Measurements from ENCODE around the gene RELA. TPM values are rescaled to one million over a fixed set of nuclear protein-coding genes. Genes with fewer than 3 reads are reported as not detected.

The RELA gene
- total and polyA plus RNA-seq, 10 of the 15 experiments (the other 5 are each of a cell fraction or from before 2014, with no cell fraction given): 5.1 to 56.4 (median 34.2) TPM

DNA sequence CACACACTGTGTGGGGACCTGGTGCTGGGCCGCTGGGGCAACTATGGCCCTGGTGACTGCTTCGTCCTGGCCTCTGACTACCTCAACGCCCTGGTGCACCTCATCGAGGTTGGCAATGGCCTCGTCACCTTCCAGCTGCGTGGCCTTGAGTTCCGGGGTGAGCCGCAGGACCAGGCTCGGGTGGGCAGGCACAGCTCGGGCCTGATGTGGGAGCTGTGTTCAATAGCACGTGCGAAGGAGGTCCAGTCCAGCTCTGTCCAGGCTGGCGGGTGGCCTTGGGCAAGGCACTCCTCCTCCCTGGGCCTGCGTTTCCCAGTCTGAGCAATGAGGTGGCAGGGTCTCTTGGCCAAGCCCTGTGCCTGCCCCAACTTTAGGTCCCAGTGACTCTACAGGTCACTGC is 33.1 kb downstream of the RELA start:
- no peaks in the 10 kb centered on the region for H3K79me2 ChIP-seq (ENCODE audit: control insufficient read depth, insufficient read depth, low read length)
- H3K36me3 ChIP-seq (ENCODE audit: control insufficient read depth in 2 of 2, insufficient read depth in 2 of 2, low read length in 1 of 2): peaks cover 32 to 42% of the 10 kb centered on the region in 2 experiments
- in situ Hi-C loops (cut with MboI) (no loop called here), intact Hi-C loops (cut with micrococcal nuclease; ENCODE audit: unreplicated experiment) (loop anchor here (5.0 kb wide), 1 partner anchor 78 kb away; no protein-coding TSS in a partner anchor)
- no peak overlapping the region for H3K27ac ChIP-seq (ENCODE audit: control insufficient read depth, insufficient read depth)
- BruUV-seq (replicated peaks): no TSS peak
- DNase-seq (ENCODE audit: low read depth, low spot score): no peak
- no peak overlapping the region for H2AFZ ChIP-seq (ENCODE audit: control insufficient read depth, low read depth, low read length)
- ChIA-PET CTCF (interaction anchor here (0.5 kb wide), 1 partner anchor 255 kb away, joined by 3 read pairs; no protein-coding TSS in a partner anchor), SMC1A (ENCODE audit: uncharacterized antibody, unreplicated experiment) (no interaction called here), RAD21 (ENCODE audit: unreplicated experiment) (no interaction called here), POLR2A (no interaction called here)
- WGBS (ENCODE audit: insufficient coverage, insufficient replicate concordance, low lambda C conversion rate, missing lambda C conversion rate): 98% methylated on average over 14 of the region's 14 CpGs
- no peak for ATAC-seq
- no peaks in the 10 kb centered on the region for H3K4me1 ChIP-seq (ENCODE audit: control insufficient read depth, insufficient read depth, low read length)
- no peak overlapping the region for H3K4me3 ChIP-seq
- no peaks in the 10 kb centered on the region for H3K9me3 ChIP-seq (replicated peaks; ENCODE audit: control insufficient read depth, insufficient read depth, low read length)
- H4K20me1 ChIP-seq (ENCODE audit: control insufficient read depth, insufficient read depth): no peaks in the 10 kb centered on the region
- H3K4me2 ChIP-seq (ENCODE audit: control insufficient read depth, insufficient read depth): no peak overlapping the region
- H3K9ac ChIP-seq (ENCODE audit: control insufficient read depth, insufficient read depth, low read length): no peak overlapping the region
- FAIRE-seq: no peak
- H3K27me3 ChIP-seq (replicated peaks in 1 of 2; ENCODE audit: control insufficient read depth in 2 of 2, insufficient read depth in 2 of 2, low read length in 1 of 2): no peaks in the 10 kb centered on the region
- TF ChIP-seq, protein P1, sequence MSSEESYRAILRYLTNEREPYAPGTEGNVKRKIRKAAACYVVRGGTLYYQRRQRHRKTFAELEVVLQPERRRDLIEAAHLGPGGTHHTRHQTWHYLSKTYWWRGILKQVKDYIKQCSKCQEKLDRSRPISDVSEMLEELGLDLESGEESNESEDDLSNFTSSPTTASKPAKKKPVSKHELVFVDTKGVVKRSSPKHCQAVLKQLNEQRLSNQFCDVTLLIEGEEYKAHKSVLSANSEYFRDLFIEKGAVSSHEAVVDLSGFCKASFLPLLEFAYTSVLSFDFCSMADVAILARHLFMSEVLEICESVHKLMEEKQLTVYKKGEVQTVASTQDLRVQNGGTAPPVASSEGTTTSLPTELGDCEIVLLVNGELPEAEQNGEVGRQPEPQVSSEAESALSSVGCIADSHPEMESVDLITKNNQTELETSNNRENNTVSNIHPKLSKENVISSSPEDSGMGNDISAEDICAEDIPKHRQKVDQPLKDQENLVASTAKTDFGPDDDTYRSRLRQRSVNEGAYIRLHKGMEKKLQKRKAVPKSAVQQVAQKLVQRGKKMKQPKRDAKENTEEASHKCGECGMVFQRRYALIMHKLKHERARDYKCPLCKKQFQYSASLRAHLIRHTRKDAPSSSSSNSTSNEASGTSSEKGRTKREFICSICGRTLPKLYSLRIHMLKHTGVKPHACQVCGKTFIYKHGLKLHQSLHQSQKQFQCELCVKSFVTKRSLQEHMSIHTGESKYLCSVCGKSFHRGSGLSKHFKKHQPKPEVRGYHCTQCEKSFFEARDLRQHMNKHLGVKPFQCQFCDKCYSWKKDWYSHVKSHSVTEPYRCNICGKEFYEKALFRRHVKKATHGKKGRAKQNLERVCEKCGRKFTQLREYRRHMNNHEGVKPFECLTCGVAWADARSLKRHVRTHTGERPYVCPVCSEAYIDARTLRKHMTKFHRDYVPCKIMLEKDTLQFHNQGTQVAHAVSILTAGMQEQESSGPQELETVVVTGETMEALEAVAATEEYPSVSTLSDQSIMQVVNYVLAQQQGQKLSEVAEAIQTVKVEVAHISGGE (CRISPR knock-in tag; IDR thresholded peaks at IDR 0.05): no peak
- TF ChIP-seq ZNF24 (IDR thresholded peaks at IDR 0.05) (no peak), TAF1 (IDR thresholded peaks at IDR 0.05; ENCODE audit: borderline replicate concordance, low read depth, low read length) (no peak), SUPT20H (IDR thresholded peaks at IDR 0.05; ENCODE audit: borderline replicate concordance, control insufficient read depth, low read depth, low read length) (no peak), BRCA1 (IDR thresholded peaks at IDR 0.05; ENCODE audit: low read depth, low read length) (no peak), ZBED1 (IDR thresholded peaks at IDR 0.05; ENCODE audit: borderline replicate concordance) (no peak), POLR2AphosphoS5 (IDR thresholded peaks at IDR 0.05; ENCODE audit: low read length) (no peak)
- TF ChIP-seq, protein P2, sequence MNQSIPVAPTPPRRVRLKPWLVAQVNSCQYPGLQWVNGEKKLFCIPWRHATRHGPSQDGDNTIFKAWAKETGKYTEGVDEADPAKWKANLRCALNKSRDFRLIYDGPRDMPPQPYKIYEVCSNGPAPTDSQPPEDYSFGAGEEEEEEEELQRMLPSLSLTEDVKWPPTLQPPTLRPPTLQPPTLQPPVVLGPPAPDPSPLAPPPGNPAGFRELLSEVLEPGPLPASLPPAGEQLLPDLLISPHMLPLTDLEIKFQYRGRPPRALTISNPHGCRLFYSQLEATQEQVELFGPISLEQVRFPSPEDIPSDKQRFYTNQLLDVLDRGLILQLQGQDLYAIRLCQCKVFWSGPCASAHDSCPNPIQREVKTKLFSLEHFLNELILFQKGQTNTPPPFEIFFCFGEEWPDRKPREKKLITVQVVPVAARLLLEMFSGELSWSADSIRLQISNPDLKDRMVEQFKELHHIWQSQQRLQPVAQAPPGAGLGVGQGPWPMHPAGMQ (IDR thresholded peaks at IDR 0.05; ENCODE audit: borderline replicate concordance): no peak
- TF ChIP-seq, protein P3, sequence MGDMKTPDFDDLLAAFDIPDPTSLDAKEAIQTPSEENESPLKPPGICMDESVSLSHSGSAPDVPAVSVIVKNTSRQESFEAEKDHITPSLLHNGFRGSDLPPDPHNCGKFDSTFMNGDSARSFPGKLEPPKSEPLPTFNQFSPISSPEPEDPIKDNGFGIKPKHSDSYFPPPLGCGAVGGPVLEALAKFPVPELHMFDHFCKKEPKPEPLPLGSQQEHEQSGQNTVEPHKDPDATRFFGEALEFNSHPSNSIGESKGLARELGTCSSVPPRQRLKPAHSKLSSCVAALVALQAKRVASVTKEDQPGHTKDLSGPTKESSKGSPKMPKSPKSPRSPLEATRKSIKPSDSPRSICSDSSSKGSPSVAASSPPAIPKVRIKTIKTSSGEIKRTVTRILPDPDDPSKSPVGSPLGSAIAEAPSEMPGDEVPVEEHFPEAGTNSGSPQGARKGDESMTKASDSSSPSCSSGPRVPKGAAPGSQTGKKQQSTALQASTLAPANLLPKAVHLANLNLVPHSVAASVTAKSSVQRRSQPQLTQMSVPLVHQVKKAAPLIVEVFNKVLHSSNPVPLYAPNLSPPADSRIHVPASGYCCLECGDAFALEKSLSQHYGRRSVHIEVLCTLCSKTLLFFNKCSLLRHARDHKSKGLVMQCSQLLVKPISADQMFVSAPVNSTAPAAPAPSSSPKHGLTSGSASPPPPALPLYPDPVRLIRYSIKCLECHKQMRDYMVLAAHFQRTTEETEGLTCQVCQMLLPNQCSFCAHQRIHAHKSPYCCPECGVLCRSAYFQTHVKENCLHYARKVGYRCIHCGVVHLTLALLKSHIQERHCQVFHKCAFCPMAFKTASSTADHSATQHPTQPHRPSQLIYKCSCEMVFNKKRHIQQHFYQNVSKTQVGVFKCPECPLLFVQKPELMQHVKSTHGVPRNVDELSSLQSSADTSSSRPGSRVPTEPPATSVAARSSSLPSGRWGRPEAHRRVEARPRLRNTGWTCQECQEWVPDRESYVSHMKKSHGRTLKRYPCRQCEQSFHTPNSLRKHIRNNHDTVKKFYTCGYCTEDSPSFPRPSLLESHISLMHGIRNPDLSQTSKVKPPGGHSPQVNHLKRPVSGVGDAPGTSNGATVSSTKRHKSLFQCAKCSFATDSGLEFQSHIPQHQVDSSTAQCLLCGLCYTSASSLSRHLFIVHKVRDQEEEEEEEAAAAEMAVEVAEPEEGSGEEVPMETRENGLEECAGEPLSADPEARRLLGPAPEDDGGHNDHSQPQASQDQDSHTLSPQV (IDR thresholded peaks at IDR 0.05): no peak
- TF ChIP-seq, protein P4, sequence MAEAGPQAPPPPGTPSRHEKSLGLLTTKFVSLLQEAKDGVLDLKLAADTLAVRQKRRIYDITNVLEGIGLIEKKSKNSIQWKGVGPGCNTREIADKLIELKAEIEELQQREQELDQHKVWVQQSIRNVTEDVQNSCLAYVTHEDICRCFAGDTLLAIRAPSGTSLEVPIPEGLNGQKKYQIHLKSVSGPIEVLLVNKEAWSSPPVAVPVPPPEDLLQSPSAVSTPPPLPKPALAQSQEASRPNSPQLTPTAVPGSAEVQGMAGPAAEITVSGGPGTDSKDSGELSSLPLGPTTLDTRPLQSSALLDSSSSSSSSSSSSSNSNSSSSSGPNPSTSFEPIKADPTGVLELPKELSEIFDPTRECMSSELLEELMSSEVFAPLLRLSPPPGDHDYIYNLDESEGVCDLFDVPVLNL (IDR thresholded peaks at IDR 0.05; ENCODE audit: low read depth, low read length): no peak
